ENCODE results near the gene IRF4.

The IRF4 gene

DNA sequence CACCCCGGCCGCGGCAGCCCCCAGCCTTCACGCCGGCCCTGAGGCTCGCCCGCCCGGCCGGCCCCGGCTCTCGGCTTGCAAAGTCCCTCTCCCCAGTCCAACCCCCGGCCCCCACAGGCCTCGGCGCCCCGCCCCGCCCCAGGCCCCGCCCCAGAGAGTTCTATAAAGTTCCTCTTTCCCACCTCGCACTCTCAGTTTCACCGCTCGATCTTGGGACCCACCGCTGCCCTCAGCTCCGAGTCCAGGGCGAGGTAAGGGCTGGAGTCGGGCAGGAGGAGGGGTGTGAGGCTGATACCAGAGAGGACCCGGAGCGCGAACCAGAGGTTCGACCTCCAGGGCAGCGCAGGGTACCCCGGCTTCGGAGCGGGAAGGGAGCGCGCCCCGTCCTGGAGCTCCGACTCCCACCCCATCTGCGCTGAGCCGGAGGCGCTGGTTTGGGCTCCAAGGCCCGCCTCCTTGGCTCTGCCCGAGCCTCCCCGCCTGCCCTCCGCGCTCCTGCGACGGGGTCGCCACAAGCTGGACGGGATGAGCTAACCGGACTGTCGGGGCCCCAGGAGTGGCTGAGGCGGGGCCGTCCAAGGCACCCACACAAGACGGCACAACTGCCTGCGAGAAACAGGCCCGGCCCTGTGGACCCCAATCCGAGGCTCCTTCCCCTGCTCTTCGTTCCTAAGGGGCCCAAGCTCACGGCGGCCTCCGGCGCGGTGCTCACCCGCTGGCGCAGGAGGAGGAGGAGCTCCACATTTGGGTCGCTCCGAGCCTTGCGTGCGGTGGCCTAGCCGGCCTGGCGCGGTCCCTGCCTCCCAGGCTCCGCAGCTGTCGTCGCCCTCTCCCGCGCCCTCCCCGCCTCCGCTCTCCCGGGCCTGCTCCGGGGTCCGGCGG is at the start of gene IRF4:
IRF4 (plus strand) TSS at position 194 of the 882 bp plus-strand sequence. CDS start 1,401 bp downstream, outside the sequence.
- no peak for TF ChIP-seq CTCF (IDR thresholded peaks at IDR 0.05; ENCODE audit: control insufficient read depth, extremely low read depth, insufficient read depth)
- no peak for DNase-seq (ENCODE audit: low read depth)
- H3K4me3 ChIP-seq (ENCODE audit: low read depth, low read length): no peak within 1 kb of the TSS

- H3K4me3 ChIP-seq (ENCODE audit: low read depth, low read length): no peak overlapping the region
- no peak for TF ChIP-seq CTCF (IDR thresholded peaks at IDR 0.05; ENCODE audit: control insufficient read depth, extremely low read depth, insufficient read depth)
- no peak for DNase-seq (ENCODE audit: low read depth)
Measured at GRCh38 chr6:341914-342831, 49.4 kb upstream of the IRF4 start.

DNA sequence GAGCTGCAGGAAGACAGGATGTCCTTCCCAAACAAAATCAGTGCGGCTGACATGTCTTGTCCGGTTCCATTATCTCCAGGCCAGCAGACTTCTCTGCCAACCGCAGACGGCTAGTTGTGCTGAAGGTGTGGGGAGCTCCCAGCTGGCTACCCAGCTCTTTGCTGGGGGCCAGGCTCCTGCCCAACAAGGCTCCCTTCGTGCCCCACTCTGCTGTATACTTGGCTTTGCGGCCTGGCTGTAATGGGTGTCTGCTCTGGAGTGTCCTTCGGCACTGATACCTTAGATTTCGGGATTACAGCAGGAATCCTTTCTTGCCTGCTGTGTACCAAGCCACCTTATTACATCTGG is 48.7 kb upstream of the IRF4 start:
- DNase-seq (ENCODE audit: low read depth): no peak
- no peak for TF ChIP-seq CTCF (IDR thresholded peaks at IDR 0.05; ENCODE audit: control insufficient read depth, extremely low read depth, insufficient read depth)
- no peak overlapping the region for H3K4me3 ChIP-seq (ENCODE audit: low read depth, low read length)

GRCh38 chr6:343226-343935 is 48.2 kb upstream of the IRF4 start:
- no peak overlapping the region for H3K4me3 ChIP-seq (ENCODE audit: low read depth, low read length)
- no peak for TF ChIP-seq CTCF (IDR thresholded peaks at IDR 0.05; ENCODE audit: control insufficient read depth, extremely low read depth, insufficient read depth)
- DNase-seq (ENCODE audit: low read depth): no peak

DNA sequence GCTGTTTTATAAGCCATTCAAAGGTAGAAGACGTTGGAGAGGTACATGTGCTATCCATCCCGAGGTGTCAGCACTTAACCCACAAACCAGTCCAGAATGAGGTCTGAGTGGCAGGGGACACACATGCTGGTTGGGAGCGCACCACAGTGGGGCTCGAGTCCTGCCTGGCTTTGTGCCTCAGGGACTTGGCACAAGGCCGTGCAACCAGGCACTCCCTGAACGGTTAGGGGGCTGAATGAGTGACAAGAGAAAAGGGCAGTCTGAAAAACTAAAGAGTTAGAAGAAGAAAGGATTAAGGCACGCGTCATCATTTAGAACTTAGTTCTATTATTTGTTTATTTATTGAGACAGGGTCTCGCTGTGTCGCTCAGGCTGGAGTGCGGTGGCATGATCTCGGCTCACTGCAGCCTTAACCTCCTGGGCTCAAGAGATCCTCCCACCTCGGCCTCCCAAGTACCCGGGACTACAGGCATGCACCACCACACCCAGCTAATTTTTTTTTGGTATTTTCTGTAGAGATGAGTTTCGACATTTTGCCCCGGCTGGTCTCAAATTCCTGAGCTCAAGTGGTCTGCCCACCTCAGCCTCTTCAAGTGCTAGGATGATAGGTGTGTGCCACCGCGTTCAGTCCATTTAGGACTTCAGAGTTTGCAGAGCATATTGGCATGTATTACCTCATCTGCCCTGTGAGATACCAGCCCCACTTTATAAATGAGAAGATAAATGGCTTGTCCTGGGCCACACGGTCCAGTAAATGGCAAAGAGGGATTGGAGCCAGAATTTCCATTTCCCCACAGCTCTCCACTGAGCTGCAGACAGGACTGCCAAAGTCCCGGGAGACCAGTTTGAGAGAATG is 47.4 kb upstream of the IRF4 start:
- H3K4me3 ChIP-seq (ENCODE audit: low read depth, low read length): no peak overlapping the region
- DNase-seq (ENCODE audit: low read depth): no peak
- TF ChIP-seq CTCF (IDR thresholded peaks at IDR 0.05; ENCODE audit: control insufficient read depth, extremely low read depth, insufficient read depth): no peak
